HL-60 (cell line): ENCODE data around the gene GABARAPL2.

Experiments used
- DNase-seq, 2 experiments: peaks; one replicate each; pipeline ENCODE4 v3.0.0-alpha.2; 2010 to 2020; ENCODE audit warnings: low read depth in 1 of 2, low spot score in 1 of 2
- H3K27ac ChIP-seq: fragments of 250-450 bp; sonication (Bioruptor Pico); replicated peaks from 2 replicates; pipeline ENCODE4 v1.5.1; 2020; ENCODE audit warnings: mild to moderate bottlenecking, moderate library complexity
- H3K27me3 ChIP-seq: fragments of 250-450 bp; sonication (Bioruptor Pico); 2 replicates; pipeline ENCODE4 v1.5.1; 2021; ENCODE audit warnings: mild to moderate bottlenecking, moderate library complexity; ENCODE audit not compliant: insufficient read depth, poor library complexity, severe bottlenecking
- H3K4me3 ChIP-seq: replicated peaks from 2 replicates; pipeline ENCODE4 v1.5.1; 2011; ENCODE audit warnings: mild to moderate bottlenecking, control low read depth, low read length; ENCODE audit not compliant: insufficient read depth
- GABPA ChIP-seq: IDR thresholded peaks from 2 replicates; pipeline ENCODE4 v1.6.1; 2012; ENCODE audit warnings: low read depth
- POLR2AphosphoS5 ChIP-seq: IDR thresholded peaks from 2 replicates; pipeline ENCODE4 v1.6.1; 2012; ENCODE audit warnings: low read depth
- SPI1 ChIP-seq: IDR thresholded peaks from 2 replicates; pipeline ENCODE4 v1.6.1; 2012; ENCODE audit warnings: low read depth, mild to moderate bottlenecking, borderline replicate concordance
- TF ChIP-seq, protein P1 (sequence below): IDR thresholded peaks from one replicate; pipeline ENCODE4 v1.5.1; 2011; ENCODE audit warnings: low read length, control low read depth, inconsistent platforms; ENCODE audit not compliant: insufficient read depth
- TF ChIP-seq, protein P2 (sequence below): IDR thresholded peaks from 2 replicates; pipeline ENCODE4 v1.6.1; 2012; ENCODE audit warnings: low read depth; ENCODE audit not compliant: insufficient replicate concordance

The GABARAPL2 gene

DNA sequence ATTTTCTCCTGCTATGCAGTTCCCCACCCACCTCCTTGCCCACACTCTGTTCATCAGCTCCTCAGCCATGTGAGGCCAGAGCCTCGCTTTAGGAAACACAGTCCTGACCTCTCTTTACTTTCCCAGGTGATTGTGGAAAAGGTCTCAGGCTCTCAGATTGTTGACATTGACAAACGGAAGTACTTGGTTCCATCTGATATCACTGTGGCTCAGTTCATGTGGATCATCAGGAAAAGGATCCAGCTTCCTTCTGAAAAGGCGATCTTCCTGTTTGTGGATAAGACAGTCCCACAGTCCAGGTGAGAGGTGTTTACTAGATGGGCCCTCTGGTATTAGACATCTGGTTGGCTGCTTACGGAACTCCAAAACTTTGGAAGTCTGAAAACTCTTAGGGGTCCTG is 1.7 kb downstream of the GABARAPL2 start:
- DNase-seq: no peak
- Histone ChIP-seq H3K27me3 (no peaks in the 10 kb centered on the region), H3K27ac (no peak overlapping the region), H3K4me3 (no peak overlapping the region)
- TF ChIP-seq, protein P1, sequence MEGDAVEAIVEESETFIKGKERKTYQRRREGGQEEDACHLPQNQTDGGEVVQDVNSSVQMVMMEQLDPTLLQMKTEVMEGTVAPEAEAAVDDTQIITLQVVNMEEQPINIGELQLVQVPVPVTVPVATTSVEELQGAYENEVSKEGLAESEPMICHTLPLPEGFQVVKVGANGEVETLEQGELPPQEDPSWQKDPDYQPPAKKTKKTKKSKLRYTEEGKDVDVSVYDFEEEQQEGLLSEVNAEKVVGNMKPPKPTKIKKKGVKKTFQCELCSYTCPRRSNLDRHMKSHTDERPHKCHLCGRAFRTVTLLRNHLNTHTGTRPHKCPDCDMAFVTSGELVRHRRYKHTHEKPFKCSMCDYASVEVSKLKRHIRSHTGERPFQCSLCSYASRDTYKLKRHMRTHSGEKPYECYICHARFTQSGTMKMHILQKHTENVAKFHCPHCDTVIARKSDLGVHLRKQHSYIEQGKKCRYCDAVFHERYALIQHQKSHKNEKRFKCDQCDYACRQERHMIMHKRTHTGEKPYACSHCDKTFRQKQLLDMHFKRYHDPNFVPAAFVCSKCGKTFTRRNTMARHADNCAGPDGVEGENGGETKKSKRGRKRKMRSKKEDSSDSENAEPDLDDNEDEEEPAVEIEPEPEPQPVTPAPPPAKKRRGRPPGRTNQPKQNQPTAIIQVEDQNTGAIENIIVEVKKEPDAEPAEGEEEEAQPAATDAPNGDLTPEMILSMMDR: no peak
- TF ChIP-seq, protein P2, sequence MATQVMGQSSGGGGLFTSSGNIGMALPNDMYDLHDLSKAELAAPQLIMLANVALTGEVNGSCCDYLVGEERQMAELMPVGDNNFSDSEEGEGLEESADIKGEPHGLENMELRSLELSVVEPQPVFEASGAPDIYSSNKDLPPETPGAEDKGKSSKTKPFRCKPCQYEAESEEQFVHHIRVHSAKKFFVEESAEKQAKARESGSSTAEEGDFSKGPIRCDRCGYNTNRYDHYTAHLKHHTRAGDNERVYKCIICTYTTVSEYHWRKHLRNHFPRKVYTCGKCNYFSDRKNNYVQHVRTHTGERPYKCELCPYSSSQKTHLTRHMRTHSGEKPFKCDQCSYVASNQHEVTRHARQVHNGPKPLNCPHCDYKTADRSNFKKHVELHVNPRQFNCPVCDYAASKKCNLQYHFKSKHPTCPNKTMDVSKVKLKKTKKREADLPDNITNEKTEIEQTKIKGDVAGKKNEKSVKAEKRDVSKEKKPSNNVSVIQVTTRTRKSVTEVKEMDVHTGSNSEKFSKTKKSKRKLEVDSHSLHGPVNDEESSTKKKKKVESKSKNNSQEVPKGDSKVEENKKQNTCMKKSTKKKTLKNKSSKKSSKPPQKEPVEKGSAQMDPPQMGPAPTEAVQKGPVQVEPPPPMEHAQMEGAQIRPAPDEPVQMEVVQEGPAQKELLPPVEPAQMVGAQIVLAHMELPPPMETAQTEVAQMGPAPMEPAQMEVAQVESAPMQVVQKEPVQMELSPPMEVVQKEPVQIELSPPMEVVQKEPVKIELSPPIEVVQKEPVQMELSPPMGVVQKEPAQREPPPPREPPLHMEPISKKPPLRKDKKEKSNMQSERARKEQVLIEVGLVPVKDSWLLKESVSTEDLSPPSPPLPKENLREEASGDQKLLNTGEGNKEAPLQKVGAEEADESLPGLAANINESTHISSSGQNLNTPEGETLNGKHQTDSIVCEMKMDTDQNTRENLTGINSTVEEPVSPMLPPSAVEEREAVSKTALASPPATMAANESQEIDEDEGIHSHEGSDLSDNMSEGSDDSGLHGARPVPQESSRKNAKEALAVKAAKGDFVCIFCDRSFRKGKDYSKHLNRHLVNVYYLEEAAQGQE: no peak
- no peak for TF ChIP-seq GABPA

DNA sequence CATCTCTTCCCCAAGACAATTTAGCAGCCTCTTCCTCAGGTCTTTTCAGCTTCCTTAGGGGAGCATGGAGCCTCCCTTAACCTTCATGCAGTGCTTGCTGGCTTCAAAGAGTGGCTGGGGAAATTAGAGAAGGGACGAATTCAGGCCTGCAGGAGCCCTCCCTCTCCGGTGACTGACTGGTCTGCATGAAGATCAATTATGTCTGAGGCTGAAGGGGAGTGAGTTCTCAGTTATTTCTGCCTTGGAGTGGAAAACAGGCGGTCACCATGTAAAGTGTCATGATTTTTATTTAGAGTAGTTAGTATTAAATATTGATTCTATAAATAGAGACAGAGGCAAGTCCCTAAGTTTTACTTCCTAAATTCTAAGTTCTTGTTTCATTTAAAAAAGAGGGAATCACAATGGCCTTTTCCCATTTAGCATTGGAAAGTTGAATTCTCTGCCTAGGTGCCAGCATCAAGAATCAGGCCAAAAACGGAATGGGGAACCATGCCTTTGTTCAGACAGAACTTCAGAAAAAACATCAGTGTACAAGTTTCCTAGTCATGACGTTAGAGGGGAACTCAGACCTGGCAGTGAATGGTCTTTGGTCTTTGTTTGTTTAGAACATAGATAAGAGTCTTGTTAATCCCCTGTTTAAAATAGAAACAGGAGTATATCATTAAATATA is 4.4 kb downstream of the GABARAPL2 start:
- DNase-seq: no peak
- no peak overlapping the region for H3K4me3 ChIP-seq
- TF ChIP-seq, protein P2: no peak
- no peak overlapping the region for H3K27ac ChIP-seq
- no peaks in the 10 kb centered on the region for H3K27me3 ChIP-seq

DNA sequence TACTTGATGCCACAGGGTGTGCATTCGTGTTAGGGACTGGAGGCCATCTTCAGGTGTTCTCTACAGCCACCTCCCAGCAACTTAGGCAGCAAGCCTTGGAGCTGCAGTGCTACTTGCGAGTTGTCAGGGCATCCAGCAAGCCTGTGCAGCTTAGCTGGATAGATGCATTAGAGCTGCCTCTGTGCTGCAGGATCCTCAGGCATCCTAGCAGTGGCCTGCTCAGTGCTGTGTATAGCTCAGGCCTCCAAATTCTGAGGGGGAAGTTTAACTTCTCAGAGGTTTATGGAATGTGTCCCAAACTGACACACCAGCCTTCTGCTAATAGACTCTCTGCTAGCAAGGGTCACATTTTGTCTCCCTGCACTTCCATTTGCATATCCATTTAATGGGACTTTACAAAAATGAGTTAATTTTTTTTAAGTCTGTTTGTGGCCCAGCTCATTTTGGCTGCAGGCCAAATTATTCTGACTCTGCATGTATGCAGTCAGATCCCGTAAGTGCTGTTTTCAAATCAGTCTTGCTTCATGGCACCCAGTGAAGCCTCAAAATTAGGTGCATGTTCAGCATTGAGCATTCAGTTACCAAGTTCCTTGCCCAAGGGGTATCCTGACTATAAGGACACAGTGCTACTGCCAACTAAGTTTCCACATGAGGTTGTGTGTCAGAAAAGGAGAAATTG is 6.8 kb downstream of the GABARAPL2 start:
- H3K27me3 ChIP-seq: no peaks in the 10 kb centered on the region
- DNase-seq: no peak
- H3K4me3 ChIP-seq: no peak overlapping the region
- TF ChIP-seq SPI1: no peak
- TF ChIP-seq, protein P1: no peak
- no peak for TF ChIP-seq GABPA
- TF ChIP-seq, protein P2: no peak
- no peak for TF ChIP-seq POLR2AphosphoS5
- H3K27ac ChIP-seq: no peak overlapping the region
